Glutamatergic neuron (in vitro differentiated cells): Measurements from ENCODE around the gene GUCY1A1. TPM values are rescaled to one million over a fixed set of nuclear protein-coding genes. Genes with fewer than 3 reads are reported as not detected.

Experiments used
- DNase-seq: peaks from one replicate; pipeline ENCODE4 v3.0.0; 2022
- H3K27ac Mint-ChIP-seq: one replicate; pipeline ENCODE4 v1.8.0; 2020; ENCODE audit warnings: mild to moderate bottlenecking, mixed read lengths, inconsistent platforms; ENCODE audit not compliant: unreplicated experiment
- H3K27me3 Mint-ChIP-seq: one replicate; pipeline ENCODE4 v1.8.0; 2020; ENCODE audit warnings: mild to moderate bottlenecking, moderate library complexity, mixed read lengths, inconsistent platforms; ENCODE audit not compliant: unreplicated experiment
- H3K36me3 Mint-ChIP-seq: one replicate; pipeline ENCODE4 v1.8.0; 2020; ENCODE audit warnings: mild to moderate bottlenecking, mixed read lengths, inconsistent platforms; ENCODE audit not compliant: unreplicated experiment
- H3K4me1 Mint-ChIP-seq: one replicate; pipeline ENCODE4 v1.8.0; 2020; ENCODE audit warnings: mild to moderate bottlenecking, low read depth, mixed read lengths, inconsistent platforms; ENCODE audit not compliant: unreplicated experiment
- H3K4me3 Mint-ChIP-seq: one replicate; pipeline ENCODE4 v1.8.0; 2020; ENCODE audit warnings: mild to moderate bottlenecking, mixed read lengths, inconsistent platforms; ENCODE audit not compliant: unreplicated experiment
- H3K9me3 Mint-ChIP-seq: one replicate; pipeline ENCODE4 v1.8.0; 2020; ENCODE audit warnings: mild to moderate bottlenecking, moderate library complexity, mixed read lengths, inconsistent platforms; ENCODE audit not compliant: unreplicated experiment
- CTCF ChIP-seq: fragments of 200-600 bp; sonication (generic); IDR thresholded peaks from one replicate; pipeline ENCODE4 v1.5.0; 2021; ENCODE audit not compliant: partially characterized antibody, unreplicated experiment
- total RNA-seq: library from RNA; stranded (reverse); fragmentation: NEBNext Ultra II Directional; extraction: Animal tissue kit (Norgen Biotek cat#: 25700); gene quantifications from one replicate; pipeline ENCODE4 v1.2.1, GENCODE V29; 2021; ENCODE audit not compliant: unreplicated experiment

Gene GUCY1A1
- total RNA-seq, 1 donor from 2014 or later = not detected

DNA sequence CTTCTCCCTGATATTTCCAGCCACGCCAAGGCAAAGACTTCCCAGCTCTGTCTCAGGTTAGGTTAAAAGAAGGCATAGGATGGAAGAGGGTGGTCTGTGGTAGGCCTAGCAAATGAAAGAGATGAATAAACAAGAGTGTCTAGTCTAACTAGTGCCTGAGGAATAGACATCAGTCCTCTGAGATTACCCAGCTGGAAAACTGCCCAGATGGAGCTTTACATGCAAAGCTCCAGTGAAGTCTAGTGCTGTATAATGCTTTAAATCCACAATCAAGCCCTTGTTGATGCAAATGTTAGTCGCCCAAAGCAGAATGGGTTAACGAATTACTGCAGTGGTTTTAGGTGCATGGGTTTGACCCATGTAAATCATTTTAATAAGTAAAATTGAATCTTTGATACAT lies 67.4 kb downstream of the GUCY1A1 start:
- TF ChIP-seq CTCF = no peak
- Mint-ChIP-seq H3K4me3 (no peak overlapping the region), H3K36me3 (no peaks in the 10 kb centered on the region), H3K9me3 (no peaks in the 10 kb centered on the region), H3K27me3 (no peaks in the 10 kb centered on the region), H3K4me1 (peaks cover 4% of the 10 kb centered on the region), H3K27ac (no peak overlapping the region)
- DNase-seq = no peak

DNA sequence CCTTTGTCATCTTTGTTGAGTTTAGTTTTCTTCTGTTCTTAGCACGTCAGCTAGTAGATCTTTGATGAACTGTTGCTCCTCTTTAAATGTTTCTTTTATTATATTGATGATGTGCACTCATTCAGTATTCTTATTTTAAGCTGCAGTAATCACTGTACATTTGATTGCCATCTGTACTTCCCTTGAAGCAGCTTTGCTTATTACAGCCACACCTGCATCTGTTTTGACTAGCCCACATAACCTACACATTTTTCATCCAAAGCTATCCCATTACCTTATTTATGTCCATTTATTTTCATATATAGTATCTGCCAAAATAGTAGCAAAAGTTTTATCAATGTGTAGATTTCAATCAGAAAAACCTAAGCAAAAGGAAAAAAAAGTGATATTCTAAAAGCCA lies 68.3 kb downstream of the GUCY1A1 start:
- H3K27ac Mint-ChIP-seq = no peak overlapping the region
- TF ChIP-seq CTCF = no peak
- no peaks in the 10 kb centered on the region for H3K9me3 Mint-ChIP-seq
- H3K4me3 Mint-ChIP-seq = no peak overlapping the region
- peaks cover 4% of the 10 kb centered on the region for H3K4me1 Mint-ChIP-seq
- no peaks in the 10 kb centered on the region for H3K27me3 Mint-ChIP-seq
- DNase-seq = no peak
- no peaks in the 10 kb centered on the region for H3K36me3 Mint-ChIP-seq

DNA sequence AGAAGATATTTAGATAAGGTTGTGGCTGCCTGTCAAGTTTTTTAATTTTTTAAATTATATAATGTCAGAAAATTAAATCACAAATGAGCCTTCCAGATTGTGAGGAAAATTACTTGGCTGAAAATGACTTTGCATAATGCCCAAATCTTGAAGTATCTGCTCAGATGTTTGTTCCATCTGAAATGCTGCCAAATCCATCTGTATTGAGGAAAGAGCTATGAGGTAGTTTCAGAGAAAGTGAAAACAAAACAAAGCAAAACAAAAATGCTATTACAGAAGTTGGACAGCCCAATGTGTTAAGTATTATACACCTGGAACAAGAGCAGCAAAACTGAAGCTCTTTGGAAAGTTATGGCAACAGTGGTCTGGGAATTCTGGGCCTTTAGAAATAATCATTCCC lies 68.8 kb downstream of the GUCY1A1 start:
- DNase-seq = no peak
- H3K27ac Mint-ChIP-seq = no peak overlapping the region

DNA sequence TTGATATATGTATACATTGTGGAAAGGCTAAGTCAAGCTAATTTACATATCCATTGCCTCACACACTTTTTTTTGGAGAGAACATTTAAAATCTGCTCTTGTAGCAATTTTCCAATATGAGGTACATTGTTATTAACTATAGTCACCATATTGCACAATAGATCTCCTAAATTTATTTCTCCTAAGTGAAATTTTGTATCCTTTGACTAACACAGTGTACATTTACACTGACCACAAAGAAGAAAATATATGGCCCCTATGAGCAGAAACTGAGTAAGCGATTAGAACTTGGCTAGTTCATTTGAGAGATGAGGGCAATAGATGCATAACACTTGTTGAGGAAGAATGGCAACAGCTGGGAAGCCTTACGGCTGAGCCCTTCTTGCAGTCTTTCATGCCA lies 71.9 kb downstream of the GUCY1A1 start:
- Mint-ChIP-seq H3K27ac (no peak overlapping the region), H3K4me1 (peaks cover 4% of the 10 kb centered on the region), H3K4me3 (no peak overlapping the region), H3K9me3 (no peaks in the 10 kb centered on the region), H3K27me3 (no peaks in the 10 kb centered on the region), H3K36me3 (no peaks in the 10 kb centered on the region)
- no peak for TF ChIP-seq CTCF
- DNase-seq = no peak

More for the DNA sequence above, 68.8 kb downstream of the GUCY1A1 start:
- H3K4me3 Mint-ChIP-seq = no peak overlapping the region
- peaks cover 4% of the 10 kb centered on the region for H3K4me1 Mint-ChIP-seq
- no peaks in the 10 kb centered on the region for H3K36me3 Mint-ChIP-seq
- H3K27me3 Mint-ChIP-seq = no peaks in the 10 kb centered on the region
- no peaks in the 10 kb centered on the region for H3K9me3 Mint-ChIP-seq
- TF ChIP-seq CTCF = no peak

GRCh38 chr4:155741546-155741945 lies 74.9 kb downstream of the GUCY1A1 start:
- no peak for TF ChIP-seq CTCF
- H3K27me3 Mint-ChIP-seq = no peaks in the 10 kb centered on the region
- H3K27ac Mint-ChIP-seq = no peak overlapping the region
- H3K9me3 Mint-ChIP-seq = no peaks in the 10 kb centered on the region
- DNase-seq = no peak
- no peak overlapping the region for H3K4me3 Mint-ChIP-seq
- no peaks in the 10 kb centered on the region for H3K4me1 Mint-ChIP-seq
- no peaks in the 10 kb centered on the region for H3K36me3 Mint-ChIP-seq
